Stimulated activated CD4-positive, alpha-beta T cell treated with anti-CD3 and anti-CD28 coated beads, Interleukin-15, amount 100 ng/mL, for 1 hour (primary cell): ENCODE results near the gene NKD2.
"Not testable (repeated sequence)": the region's sequence is repeated elsewhere in the genome, so short reads cannot be mapped to it uniquely, and the experiment has no call there.

Experiments
- DNase-seq, 2 donors: peaks; one replicate each; pipeline ENCODE4 v3.0.0-alpha.2; 2020; ENCODE audit warnings: low read depth in 1 of 2, low spot score in 1 of 2

The NKD2 gene

DNA sequence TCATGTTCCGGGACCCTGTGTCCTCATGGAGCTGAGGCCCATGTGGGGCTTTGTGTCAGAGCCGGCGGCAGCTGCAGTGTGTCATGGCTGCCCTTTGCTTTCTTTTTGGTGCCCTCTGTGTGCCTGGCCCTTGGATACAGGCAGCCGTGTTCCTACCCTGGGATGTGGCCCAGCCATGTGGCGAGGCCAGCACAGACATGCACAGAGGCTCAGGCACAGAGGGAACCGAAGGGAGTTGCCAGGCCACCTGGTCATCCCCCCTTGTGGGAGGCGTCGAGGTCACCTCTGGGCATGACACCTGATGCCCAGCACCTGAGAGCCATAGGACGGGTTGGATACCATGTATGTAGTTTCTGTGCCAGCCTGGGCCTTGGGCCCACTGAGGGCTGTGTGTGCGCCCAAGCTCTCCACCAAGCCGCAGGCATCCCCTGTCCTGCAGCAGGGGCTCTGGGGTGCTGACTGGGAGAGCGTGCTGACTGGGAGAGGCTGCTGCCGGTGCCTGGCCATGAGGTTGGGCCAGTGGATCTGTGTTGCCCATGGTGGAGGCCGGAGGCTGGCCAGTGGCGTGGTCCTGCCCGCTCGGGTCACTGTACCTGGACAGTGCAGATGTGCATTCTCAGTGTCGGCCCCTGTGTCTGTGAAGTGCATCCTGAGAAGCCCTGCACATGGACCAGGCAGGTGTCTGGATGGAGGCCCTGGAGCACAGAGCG lies 4.8 kb downstream of the NKD2 start:
- no peak for DNase-seq

DNA sequence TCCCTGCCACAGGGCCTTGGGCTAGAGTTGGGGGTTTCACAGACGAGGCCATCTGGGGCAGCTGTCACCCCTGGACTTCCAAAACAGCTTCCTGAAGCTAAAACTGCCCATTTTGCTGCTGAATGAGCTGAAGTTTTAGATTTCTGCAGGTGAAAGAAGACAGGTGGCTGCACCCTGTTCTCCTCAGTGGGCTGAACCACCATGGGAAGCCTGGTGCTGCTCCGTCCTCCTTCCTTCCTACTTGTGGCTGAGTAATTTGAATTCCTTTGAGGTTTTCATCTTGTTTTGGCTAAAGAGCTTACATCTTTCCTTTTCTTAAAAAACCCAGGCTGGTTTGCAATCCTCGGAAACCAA lies 5.3 kb downstream of the NKD2 start:
- DNase-seq, result no peak

DNA sequence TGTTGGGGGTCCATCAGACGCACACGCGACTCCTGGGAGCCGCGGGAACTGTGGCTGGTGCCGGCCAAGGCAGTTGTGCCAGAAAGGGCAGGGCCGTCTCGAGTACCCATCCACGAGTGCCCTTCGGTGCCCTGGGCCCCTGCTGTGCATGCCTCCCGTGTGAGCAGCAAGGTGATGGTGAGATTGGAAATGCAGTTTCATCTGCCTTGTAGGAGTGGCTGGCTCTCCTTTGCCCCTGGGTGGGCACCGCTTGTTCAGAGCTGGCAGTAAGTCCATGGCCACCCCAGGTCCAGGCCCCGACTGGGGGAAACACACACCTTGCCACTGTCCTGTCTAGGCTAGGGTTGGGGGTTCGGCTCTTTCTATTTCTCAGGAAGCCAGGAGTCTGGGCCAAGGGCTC lies 5.7 kb downstream of the NKD2 start:
- DNase-seq, result no peak

DNA sequence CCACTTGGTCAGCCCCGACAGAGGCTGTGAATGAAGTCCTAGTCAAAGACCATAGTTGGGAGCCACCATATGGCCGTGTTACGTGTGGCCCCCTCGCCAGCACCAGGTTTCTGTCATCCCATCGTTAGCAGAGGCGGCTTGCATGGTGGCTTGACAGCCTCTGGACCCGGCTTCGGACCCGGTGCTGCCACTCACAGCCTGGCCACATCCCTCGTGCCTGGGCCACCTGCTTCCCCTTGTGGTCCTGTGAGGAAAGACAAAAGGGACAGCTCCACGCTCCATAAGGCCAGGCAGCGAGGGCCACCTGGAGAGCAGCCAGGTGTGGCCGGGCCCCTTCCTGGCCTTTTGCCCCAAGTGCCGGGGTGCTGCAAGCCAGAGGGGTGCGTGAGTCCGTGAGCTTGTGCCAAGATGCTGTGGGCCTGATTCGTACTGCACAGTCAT lies 6.2 kb downstream of the NKD2 start:
- DNase-seq, result no peak

DNA sequence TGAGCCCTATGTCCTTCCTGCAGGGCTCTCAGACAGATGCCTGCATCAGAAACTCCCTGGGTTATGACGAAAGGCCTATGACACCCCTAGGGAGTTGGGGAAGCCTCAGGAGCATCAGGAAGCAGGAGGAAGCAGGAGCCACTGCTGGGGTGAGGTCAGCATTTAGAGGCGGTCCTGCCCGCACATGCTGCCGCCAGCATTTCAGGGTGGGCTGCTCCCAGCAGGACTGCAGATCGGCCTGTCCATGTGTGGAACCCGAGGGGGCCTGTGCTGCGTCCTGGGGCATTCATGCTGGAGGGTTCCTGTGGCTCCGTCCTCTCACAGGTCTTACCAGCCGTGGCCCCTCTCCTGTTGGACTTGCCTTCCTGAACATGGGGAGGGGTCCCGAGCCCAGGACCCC lies 6.9 kb downstream of the NKD2 start:
- DNase-seq, result no peak

DNA sequence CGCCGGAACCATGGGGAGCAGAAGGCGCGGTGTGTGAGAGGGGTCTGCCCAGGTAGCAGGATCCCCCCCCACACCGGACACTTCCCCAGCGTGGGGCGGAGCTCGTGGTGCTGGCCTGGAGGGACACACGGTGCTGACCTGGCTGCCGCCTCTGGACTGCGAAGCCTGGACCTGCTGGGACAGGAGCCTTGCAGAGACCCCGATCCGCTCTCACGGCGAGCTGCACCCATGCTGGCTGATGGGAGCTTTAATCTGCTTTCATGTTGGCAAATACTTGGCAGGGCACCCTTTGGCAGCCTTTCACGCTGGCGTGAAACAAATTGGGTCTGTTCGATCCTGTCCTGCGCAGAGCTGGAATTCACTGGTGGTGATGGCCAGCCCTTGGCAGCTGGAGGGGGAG lies 7.4 kb downstream of the NKD2 start:
- no peak for DNase-seq

DNA sequence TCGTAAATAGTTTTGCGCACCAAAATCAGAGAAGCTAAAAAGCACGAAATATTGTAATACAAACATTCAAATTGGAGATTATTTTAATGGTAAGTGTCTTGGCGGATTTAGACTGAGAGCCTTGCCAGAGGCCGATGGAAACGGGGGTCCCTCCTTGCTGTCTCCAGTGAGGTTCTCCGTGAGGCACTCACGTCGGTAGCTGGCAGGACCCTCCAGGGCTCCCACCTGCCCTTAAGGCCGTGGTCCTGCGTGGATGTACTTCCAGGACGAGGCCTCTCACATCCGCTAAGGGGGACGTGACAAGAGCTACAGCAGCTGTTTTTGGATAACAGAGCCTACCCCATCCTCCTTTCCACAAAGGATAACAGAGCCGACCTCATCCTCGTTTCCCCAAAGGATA lies 7.9 kb downstream of the NKD2 start:
- DNase-seq, result no peak

DNA sequence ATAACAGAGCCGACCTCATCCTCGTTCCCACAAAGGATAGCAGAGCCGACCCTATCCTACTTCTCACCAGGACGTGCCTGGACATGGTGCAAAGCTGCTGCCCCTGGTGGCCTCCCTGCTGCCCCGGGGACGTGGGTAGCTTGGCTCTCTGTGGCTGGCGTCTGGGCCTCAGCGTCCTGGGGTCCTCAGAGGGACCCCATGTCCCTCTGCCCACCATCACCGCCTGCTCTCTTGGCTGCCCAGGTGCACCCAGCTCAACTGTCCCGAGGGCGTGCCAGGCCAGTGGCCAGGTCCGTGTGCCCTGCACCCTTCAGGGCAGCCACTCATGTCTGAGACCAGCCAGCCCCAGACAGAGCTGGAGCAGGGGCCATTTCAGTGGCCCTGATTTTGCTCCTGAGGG lies 8.5 kb downstream of the NKD2 start:
- DNase-seq, result no peak

DNA sequence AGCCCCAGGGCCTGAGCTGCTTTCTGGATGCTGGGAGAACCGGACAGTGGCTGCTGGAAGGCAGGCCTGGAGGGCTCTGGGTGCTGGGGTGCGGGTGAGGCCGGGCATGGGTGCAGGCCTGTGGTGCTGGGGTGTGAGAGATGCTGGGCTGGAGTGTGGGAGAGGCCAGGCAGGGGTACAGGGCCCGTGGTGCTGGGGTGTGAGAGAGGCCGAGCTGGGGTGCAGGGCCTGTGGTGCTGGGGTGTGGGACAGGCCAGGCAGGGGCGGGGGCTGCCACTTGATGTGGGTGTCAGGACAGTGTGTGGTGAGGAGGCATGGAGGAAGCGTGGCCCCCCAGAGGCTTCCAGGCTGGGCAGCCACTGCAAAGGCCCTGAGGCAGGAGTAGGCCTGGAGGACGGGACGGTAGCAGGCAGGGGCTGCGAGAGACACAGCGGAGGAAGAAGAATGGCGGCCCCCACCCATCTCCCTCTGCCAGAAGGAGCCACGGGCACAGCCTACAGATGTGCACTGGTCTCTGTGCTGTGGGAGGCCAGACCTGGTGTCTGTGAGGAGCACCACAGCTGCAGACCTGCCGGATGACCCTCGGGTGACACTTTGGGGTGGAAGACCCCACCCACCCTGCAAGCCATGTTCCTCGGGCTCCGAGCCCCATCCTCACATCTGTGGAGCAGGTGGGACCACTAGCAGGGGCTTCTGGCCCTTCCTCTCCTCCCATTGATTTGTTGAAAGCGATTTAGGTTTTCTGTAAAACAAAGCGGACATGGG lies 9.3 kb downstream of the NKD2 start:
- no peak for DNase-seq

DNA sequence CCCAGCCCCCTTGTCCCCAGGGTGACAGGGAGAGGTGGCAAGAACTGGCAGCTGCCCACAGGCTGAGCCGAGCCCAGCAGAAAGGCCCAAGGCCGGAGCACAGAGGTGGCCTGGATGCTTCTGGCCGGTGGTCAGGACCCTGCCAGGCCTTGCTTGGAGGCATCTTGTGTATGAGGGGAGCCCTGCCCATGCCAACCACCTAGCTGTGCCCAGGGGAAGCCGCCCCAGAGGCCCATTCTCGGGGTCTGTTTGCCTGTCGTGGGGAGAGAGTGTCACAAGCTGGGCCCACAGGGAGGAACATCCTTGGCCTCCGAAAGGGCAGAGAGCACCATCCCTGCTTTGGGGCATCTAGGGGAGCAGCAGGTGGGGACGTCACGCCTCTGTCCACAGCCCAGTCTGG lies 10.0 kb downstream of the NKD2 start:
- DNase-seq, result no peak

DNA sequence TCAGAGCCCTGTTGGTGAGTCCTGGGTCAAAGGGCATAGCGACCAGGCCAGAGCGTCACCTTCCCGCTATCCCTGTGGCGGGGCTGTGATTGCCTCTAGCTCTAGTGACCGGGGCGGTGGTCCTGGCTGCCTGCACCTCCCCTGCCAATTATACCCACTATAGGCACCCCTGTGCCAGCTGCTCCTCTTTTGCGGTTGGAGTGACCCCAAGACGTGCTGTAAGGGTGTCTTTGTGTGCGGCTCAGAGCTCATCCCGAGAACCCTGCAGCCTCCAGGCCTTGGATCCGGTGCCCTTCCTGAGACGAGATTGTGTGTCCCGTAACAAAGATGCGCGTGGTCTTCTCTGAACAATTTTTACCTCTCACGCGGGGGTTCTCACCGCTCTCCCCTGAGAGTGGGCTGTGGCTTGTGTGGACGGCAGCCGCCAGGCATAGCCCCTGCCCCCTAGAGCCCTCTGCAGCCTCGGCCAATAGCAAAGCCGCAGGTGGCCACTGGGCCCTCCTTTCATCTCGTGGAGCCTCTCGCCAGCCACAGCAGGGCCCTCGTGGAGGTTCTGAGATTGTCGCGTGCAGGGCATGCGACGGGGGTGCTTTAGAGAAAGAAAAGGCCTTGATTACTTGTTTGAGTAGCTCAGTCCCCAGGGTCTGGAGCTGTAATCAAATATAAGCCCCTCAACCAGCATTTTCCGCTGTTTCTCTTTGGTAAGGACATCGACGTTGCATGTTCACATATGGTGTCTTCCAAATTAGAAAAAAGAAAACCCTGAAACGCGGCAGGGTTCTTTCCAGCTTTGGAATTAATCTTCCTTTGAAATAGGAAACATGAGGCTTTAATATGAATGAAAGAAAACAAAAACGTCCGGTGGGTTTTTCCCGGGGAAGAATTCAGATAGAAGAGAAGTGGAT lies 10.7 kb downstream of the NKD2 start:
- DNase-seq, result no peak

DNA sequence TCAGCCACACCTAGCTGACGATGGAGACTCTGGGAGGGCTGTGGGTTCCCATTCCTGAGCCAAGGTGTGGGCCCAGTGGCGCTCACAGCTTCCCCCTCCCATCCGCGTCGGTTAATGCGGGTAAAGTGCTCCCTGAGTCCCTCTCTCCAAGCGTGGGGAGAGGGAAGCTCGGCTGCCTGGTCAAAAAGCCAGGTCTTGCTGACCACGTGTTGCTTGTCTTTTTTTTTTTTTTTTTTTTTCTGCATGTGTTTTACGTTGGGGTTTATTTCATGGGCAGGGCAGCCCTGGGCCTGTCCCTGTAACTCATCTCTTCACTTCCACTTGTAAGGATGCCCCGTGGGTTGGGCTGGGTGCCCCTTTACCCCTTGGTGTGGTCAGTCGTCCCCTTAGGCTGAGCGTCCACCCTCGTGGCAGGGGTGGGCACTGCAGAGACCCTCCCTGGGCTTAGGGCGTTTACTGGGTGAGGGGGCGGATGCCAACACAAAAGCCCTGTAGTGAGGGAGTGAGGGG lies 11.9 kb downstream of the NKD2 start:
- no peak for DNase-seq

DNA sequence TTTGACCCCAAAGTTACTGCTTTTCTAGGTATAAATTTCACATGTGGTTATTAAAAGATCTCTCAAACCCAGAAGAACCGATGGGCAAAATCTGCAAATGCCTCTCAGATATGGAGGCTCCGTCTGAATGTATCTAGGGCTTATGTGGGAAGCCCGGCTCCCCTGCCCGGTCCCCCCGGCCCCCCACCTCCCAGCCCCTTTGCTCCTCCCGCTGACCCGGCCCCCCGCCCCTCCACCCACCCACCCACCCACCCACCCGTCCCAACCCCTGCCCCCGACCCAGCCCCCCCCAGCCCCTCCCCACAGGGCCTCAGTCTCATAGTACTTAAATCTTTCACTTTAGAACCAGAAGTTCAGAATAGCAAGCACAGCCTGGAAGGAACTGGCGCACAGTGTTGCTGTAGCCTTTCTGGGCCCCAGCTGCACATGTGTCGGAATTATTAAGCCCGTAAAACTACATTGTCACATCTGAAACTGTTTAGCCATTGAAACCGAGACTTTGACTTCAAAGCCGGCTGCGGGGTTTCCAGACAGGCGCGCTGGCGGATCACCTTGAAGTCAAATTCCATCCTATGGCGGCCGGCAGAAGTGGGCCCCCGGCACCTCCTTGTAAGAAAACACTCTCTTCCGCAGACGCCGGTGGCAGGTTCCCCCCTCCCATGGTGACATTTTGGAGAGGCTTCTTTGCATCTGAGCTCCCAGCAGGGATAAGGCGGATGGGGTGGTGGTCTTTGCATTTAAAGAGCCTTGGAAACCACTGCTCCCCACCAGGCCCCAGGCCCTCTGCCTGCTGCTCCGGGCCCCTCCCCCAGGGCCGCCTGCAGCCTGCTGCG lies 12.8 kb downstream of the NKD2 start:
- DNase-seq, result no peak

DNA sequence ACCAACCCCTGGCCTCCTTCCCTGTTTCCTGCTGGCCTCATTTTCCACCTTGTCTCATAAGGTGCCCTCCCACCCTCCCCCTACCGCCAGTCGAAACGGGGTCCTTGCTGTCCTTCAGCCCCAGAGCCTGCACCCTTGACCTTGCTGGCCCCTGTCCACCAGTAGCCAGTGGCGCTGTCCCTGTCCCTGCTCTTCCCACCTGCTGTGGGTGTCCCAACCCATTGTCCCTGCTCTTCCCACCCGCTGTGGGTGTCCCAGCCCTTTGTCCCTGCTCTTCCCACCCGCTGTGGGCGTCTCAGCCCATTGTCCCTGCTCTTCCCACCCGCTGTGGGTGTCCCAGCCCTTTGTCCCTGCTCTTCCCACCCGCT lies 13.4 kb downstream of the NKD2 start:
- DNase-seq, result not testable (repeated sequence)

DNA sequence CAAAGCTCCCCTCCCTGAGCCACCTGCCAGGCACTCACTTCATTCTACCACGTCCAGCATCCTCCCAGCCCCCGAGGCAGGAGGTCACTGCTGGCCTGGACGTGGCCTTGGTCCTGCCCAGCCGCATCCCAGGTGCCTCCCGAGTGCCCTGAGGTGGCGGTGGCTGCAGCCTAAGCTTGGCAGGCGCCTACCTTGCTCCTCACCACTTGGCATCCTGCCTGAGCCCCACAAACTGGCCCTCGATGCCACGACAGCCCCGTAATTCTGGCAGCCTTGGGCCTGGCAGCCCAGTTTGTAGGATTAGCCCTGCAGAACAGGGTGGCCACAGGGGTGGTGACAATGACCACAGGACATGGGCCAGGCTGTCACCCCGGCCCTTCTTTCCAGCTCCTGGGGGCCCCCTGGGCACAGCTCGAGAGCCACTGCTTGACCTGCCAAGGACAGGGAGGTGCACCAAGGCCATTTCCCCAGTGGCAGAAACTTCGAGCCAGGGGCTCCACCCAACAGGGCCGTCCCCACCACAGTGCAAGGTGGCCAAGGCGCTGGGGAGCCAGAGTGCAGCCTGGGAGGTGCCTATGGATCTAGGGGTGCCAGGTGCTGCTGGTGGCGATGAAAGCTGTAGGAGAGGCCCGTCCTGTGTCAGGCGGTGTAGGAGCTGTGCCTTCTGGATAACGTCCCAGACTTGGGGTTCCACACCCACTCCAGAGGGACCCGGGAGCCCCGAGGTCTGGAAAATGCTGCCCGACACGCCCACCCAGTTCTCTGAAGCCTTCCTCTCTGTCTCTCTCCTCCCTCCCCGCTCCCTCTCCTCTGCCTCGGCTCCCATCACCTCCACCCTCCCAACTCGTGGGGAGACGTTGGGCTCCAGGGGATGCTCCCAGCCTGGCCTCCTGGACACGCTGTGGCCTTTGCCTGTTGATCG lies 18.4 kb downstream of the NKD2 start:
- no peak for DNase-seq

DNA sequence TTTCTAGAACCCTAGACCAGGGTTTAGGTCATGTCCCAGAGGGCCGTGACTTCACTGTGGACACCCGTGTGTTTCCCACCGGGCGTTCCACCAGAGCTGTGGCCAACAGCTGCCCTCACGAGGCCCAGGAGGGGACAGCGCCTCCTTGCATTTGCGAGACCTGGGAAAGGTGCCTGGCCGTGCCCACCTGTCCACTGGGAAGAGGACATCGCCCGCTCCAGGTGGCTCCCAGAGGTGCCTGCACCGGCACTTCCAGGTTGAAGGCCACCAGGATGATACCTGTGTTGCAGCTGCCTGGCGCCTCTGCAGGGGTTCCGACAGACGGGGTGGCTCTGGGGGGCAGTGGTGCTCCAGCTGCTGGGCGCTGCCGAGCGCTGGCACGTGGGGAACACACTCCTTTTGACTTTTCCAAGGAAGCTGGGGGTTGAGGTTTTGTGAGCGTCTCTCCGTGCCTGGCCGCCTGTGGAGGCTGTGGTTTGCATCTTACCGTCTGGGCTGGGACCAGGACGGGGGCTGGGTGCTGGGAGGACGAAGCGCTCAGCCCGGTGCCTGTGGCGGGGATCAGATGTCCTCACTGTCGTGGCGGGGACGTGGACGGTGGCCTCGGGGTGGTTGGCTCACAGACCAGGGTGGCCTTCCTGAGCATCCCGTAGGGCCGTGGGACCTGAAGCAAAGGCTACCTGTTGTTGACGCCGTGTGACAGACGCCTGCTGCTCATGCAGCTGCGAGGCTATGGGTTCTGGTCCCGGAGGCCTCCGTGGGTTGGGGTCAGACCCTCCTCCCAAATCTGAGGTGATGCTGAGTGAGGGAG lies 19.2 kb downstream of the NKD2 start:
- no peak for DNase-seq

DNA sequence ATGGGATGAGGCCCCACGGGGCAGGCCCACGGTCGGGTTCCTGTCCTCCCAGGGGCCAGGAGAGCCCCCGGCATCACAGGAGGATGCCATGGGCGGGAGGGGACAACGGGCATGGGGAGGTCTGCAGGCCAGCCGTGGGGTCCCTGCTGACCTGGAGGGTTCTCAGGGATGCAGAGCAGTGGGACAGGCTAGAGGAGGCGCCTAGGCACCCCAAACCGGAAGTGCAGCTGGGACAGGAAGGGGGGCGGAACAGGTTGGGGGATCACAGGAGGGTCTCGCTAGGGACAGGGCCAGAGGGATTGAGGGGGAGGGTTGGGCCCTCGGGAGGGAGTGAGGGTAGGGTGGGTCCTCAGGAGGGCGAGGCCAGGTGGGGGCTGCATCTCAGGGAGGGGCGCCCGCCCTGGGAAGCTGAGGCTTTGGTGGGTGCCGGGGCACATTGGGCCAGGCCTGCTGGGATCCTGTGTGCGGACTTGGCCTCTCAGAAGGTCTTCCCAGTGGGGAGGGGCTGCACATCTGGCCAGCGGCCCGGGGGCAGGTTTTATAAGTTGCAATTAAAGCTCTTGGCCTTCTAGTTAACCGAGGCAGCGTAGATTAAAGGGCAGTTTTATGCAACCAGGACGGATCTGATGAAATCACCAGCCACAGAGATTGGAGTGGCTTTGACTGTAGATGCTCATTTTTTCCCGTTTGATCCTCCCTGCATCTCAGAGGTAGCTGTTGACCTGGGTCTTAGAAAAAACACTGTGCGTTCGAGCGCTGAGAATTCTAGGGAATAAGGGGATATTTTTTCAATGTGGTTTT lies 20.1 kb downstream of the NKD2 start:
- no peak for DNase-seq

DNA sequence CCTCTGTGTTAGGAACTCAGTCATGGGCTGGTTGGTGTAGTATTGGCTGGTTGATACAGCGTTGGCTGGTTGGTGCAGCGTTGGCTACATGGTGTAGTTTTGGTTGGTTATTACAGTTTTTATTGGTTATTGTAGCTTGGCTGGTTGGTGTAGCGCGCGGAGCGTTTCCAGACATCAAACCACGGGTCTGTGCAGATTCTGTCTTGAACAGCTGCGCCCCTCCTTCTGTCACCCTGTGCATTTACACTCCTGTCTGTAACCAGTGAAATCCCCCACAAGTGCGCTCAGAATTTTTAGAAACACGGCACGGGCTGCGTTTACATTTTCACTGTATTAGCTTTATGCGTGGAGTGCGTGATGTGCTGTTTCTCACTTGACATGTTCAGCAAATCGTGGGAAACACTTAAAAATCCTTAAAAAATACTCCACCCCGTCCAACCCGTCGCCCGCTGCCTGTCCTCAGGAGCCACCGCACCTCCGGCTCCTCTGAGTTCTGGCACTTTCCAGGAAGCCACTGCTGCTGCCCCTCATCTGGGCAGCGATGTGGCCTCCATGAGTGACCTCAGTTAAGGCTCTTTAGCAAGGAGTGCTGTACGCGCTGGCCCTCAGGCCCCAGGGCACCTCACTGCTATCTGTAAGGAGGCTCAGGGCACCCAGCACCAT lies 20.8 kb downstream of the NKD2 start:
- no peak for DNase-seq
